ENCODE results near the gene TBC1D22B.

The TBC1D22B gene

GRCh38 chr6:37260040-37260439 lies 2.5 kb downstream of the TBC1D22B start:
- CTCF ChIA-PET = no interaction called here
- TF ChIP-seq CTCF (conservative IDR thresholded peaks at IDR 0.05; ENCODE audit: low read depth) = no peak
- no peak overlapping the region for H3K27ac ChIP-seq
- POLR2A ChIA-PET (ENCODE audit: low non-redundant PET) = no interaction called here
- no peak for DNase-seq (ENCODE audit: low spot score)

DNA sequence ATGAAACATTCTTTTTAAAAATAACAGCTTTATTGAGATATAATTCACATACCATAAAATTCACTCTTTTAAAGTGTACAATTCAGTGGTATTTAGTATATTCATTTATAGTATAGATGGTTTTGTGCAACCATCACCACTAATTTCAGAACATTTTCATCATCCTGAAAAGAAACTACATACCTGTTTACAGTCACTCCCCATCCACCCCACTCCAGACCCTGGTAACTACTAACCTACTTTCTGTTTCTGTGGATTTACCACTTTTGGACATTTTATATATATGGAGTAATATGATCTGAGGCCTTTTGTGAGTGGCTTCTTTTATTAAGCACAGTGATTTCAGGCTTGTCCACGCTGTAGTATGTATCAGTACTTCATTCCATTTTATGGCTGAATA lies 2.9 kb downstream of the TBC1D22B start:
- POLR2A ChIA-PET (ENCODE audit: low non-redundant PET) = no interaction called here
- CTCF ChIA-PET = no interaction called here
- no peak for DNase-seq (ENCODE audit: low spot score)
- H3K27ac ChIP-seq = no peak overlapping the region
- no peak for TF ChIP-seq CTCF (conservative IDR thresholded peaks at IDR 0.05; ENCODE audit: low read depth)

GRCh38 chr6:37261198-37261597 lies 3.6 kb downstream of the TBC1D22B start:
- POLR2A ChIA-PET (ENCODE audit: low non-redundant PET) = interaction anchor here (0.6 to 0.7 kb wide), 2 partner anchors 74 to 241 kb away, joined by 3 to 4 read pairs; no protein-coding TSS in a partner anchor
- no peak overlapping the region for H3K27ac ChIP-seq
- CTCF ChIA-PET = no interaction called here
- no peak for TF ChIP-seq CTCF (conservative IDR thresholded peaks at IDR 0.05; ENCODE audit: low read depth)
- DNase-seq (ENCODE audit: low spot score) = no peak

GRCh38 chr6:37262446-37263026 lies 5.0 kb downstream of the TBC1D22B start:
- no peak for DNase-seq (ENCODE audit: low spot score)
- POLR2A ChIA-PET (ENCODE audit: low non-redundant PET) = interaction anchor here (0.6 kb wide), 1 partner anchor 40 kb away, joined by 3 read pairs; no protein-coding TSS in a partner anchor
- TF ChIP-seq CTCF (conservative IDR thresholded peaks at IDR 0.05; ENCODE audit: low read depth) = no peak
- CTCF ChIA-PET = no interaction called here
- 0 out of 2 replicates have a peak overlapping the region, but pooled peaks have one; percentile 32 for H3K27ac ChIP-seq

DNA sequence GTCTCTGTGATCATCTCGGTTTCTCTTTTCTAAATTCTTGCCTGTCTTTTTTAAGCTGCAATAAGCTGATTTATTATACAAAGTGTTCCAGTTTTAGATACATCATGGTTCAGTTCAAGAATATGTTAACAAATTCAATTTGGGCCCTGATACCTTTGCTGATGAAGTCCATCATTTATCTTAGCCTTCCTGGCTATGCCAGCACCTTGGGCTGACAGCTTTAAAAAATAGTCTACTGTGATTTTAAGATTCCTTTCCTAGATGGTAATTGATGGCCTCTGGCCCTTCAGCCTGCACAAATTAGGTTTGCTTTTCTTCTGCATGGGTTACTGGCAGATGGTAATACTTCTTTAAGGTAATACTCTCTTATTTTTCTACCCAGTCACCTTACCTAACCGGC lies 7.4 kb downstream of the TBC1D22B start:
- ChIA-PET POLR2A (ENCODE audit: low non-redundant PET) (no interaction called here), CTCF (interaction anchor here (0.6 kb wide), 1 partner anchor 39 kb away, joined by 3 read pairs; no protein-coding TSS in a partner anchor)
- TF ChIP-seq CTCF (conservative IDR thresholded peaks at IDR 0.05; ENCODE audit: low read depth) = no peak
- no peak overlapping the region for H3K27ac ChIP-seq
- no peak for DNase-seq (ENCODE audit: low spot score)

GRCh38 chr6:37265860-37266259 lies 8.3 kb downstream of the TBC1D22B start:
- DNase-seq (ENCODE audit: low spot score) = no peak
- ChIA-PET POLR2A (ENCODE audit: low non-redundant PET) (no interaction called here), CTCF (no interaction called here)
- no peak overlapping the region for H3K27ac ChIP-seq
- no peak for TF ChIP-seq CTCF (conservative IDR thresholded peaks at IDR 0.05; ENCODE audit: low read depth)

Data from RWPE1 (cell line).